HG02970 (cell line): ENCODE data around the gene PHYH.
"Not testable (repeated sequence)": the region's sequence is repeated elsewhere in the genome, so short reads cannot be mapped to it uniquely, and the experiment has no call there.

Source experiments
- ATAC-seq: cut with Tn5 transposase; IDR thresholded peaks from one replicate; pipeline ENCODE4 v1.9.1; 2021; ENCODE audit warnings: mild to moderate bottlenecking, moderate library complexity, moderate number of reproducible peaks; ENCODE audit not compliant: unreplicated experiment, low FRiP score

Gene PHYH

DNA sequence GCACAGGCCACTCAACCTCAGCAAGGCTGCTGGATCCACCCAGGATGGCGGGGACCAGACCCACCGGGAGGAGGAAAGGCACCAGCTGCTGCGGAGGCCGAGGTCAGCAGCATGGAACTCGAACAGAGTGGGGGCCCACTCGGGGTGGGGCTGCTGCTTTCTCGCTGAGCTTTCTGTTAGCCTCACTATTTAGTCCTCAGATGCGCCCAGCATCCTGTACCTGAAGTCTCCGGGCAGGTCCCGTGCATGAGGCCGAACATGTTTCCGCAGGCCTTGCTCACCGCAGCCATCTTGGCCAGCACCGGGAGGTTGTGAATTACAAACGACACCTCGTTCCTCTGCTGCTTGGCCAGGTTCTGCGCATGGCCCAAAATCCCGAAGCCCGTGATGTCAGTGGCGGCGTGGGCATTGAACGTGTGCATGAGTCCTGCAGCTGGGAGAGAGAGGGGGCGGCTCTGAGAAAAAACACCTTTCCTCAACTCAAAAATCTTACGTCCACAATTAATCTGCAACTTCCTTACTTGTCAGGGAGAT lies 22.8 kb upstream of the PHYH start:
- no peak for ATAC-seq

GRCh38 chr10:13321576-13321975 lies 21.7 kb upstream of the PHYH start:
- ATAC-seq = no peak

DNA sequence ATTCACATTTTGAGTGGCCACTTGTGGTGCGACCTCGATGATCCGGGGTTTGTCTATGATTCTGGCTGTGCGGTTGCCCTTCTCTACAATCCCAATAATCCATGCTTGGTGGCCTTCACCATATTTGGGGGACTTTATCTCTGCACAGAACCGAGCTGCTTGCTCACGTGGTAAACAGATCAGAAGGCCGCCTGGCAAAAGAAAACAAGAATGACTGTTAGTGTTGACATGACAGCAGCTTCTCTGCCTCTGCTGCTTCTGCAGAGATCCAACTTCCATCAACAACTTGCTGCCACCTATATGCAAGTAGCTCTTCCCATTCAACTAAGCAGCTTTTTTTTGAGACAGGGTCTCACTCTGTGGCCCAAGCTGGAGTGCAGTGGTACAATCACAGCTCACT lies 19.3 kb upstream of the PHYH start:
- ATAC-seq = no peak

DNA sequence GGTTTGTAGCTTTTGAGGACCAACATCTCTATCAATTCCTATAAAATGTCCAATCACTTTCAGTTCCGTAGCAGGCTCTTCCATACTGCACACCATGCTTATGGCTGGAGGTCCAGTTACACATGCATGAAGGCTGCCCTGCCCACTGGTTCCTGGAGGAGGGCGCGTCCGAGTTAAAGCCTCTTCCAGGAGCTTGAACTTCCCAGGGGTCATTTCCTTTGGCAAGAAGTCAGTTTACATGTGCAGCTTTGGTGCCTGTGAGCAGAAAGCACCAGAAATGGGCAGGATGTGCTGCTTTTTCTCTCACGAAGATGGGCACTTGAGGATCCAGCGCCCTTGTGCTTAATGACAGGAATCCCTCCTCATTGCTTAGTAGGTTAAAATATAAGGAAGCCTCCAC lies 17.6 kb upstream of the PHYH start:
- no peak for ATAC-seq

DNA sequence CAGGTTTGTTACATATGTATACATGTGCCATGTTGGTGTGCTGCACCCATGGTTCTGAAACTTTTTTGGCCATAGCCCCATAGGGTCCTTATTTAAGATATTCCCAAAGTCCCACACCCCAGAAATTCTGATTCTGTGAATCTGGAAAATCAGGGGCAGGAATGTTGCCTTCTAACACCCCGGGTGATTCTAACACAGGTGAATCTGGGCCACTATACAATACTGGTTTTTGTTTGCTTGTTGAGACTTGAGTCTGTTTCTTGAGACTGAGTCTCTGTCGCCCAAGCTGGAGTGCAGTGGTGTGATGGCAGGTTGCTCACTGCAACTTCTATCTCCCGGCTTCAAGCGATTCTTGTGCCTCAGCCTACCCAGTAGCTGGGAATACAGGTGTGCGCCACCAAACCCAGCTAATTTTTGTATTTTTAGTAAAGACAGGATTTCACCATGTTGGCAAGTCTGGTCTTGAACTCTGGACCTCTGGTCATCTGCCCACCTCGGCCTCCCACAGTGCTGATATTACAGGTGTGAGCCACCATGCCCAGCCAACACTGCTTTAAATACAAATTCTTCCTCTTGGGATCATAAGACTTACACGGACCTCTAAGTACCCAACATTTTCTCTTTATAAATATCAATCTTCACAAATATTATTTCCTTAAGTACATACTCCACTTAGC lies 16.9 kb upstream of the PHYH start:
- ATAC-seq = no peak

DNA sequence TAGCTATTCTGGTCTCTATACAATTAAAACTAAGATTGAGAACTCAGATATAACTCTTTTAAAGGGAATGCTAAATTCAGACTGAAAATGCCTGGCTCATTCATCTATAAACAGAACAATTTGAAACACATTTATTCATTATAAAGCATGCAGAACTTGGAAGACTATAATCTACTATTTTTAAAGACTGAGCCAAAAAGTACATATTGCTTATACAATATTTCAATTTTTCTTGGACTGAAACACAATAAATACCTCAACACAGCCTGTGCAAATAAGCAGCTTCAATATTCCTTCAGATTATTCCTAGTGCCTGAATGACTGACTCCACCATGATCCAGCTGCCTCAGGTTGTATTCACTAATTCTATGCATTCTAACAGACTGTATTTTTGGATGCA lies 15.5 kb upstream of the PHYH start:
- ATAC-seq = no peak

- no peak for ATAC-seq
These were observed 11.3 kb upstream of the PHYH start for GRCh38 chr10:13311177-13311575.

GRCh38 chr10:13310518-13311176 lies 10.8 kb upstream of the PHYH start:
- ATAC-seq = no peak

DNA sequence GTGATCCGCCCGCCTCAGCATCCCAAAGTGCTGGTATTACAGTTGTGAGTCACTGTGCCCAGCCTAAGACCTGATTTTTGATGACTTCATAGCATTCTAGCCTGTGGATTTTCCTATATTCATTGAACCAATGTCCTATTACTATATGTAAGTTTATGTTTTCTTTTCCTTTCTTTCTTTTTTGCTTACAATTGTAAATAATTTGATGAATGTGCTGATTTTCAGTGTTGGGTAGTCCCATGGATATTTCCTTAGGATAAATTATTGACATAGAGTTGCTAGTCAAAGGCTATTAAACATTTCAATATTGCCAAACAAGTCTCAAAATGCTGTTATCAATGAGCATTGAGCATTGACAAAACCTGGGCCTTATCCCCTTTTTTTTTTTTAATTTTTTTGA lies 9.9 kb upstream of the PHYH start:
- ATAC-seq = no peak

GRCh38 chr10:13308096-13308495 lies 8.2 kb upstream of the PHYH start:
- ATAC-seq = no peak

GRCh38 chr10:13306103-13306502 lies 6.2 kb upstream of the PHYH start:
- no peak for ATAC-seq

- no peak for ATAC-seq
These were observed 3.1 kb upstream of the PHYH start for GRCh38 chr10:13302821-13303555.

- ATAC-seq = no peak
These were observed 972 bp downstream of the PHYH start for GRCh38 chr10:13298748-13299436.

DNA sequence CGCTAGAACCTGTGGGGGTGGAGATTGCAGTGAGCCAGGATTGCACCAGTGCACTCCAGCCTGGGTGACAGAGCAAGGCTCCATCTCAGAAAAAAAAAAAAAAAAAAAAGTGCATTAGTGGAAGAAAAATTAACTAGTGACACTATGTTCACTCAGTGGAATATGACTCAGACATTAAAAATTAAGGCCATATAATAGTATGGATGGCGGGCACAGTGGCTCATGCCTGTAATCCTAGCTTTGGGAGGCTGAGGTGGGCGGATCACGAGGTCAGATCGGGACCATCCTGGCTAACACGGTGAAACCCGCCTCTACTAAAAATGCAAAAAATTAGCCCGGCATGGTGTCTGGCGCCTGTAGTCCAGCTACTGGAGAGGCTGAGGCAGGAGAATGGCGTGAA lies 3.4 kb downstream of the PHYH start:
- no peak for ATAC-seq

DNA sequence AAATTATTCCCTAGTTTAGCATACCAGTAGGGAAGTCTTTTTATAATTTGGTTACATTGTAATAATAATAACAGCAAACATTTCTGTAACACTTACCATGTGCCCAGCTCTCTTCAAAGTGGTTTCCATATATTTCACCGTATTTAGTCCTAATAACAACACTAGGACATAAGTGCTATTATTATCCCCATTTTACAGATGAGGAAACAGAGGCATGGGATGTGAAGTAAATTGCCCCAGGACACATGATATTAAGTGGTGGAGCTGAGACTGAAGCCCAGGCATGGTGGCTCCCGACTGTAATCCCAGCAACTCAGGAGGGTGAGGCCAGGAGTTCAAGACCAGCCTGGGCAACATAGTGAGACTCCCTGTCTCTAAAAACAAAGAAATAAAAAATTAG lies 5.1 kb downstream of the PHYH start:
- ATAC-seq = no peak

DNA sequence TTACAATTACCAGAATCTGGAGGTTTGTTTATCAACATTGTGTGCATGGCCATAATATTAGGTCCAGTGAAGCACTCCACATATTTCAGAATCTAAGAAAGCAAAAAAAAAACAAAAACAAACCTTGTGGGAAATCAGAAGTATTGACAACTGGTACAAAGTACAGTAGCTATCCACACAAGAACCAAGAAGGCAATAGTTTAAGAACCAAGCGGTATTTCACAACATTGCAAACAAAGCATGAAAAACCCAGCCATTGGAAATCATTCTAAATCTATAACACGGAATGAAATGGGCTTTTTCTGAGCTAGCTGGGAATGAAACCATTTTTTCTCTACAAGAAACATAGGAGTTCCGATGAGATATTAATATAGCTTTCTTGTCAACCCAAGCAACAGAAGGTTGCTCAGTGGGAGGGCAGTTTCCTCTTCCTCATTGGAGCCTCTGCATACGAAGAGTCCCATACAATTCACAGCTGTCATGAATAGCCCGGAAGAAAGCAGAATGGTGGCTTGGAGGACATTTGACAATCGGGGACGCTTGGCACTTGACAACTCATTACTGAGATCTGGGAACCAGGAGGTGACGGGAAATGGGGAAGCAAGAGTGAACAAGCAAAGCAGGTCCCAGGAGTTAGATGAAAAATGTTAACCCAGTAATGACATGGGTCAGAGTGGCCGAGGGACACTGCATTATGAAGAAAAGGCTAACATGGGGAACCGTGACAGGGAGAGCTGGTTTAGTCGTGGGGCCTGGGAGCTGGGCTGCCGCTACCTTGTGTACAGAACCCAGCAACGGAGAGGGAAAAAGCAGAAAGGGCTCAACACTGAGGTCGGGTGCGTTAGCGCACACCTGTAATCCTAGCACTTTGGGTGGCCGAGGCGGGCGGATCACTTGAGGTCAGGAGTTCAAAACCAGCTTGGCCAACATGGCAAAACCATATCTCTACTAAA lies 7.8 kb downstream of the PHYH start:
- no peak for ATAC-seq

DNA sequence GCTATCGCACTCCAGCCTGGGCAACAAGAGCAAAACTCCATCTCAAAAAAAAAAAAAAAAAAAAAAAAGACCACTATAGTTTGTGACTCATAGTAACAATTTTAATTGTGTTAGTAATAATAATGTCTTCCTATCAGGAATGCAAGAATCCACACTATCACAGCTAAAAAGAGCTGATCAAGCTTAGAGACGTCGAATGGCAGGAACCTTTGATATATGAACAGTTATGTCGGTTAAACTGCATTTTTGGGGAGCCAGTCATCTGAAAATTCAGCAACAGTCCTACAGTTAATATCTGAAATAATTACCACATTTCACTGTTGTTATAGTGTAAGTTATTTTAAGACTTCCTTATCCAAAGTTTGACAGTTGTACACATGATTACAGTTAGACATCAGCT lies 8.8 kb downstream of the PHYH start:
- ATAC-seq = no peak

DNA sequence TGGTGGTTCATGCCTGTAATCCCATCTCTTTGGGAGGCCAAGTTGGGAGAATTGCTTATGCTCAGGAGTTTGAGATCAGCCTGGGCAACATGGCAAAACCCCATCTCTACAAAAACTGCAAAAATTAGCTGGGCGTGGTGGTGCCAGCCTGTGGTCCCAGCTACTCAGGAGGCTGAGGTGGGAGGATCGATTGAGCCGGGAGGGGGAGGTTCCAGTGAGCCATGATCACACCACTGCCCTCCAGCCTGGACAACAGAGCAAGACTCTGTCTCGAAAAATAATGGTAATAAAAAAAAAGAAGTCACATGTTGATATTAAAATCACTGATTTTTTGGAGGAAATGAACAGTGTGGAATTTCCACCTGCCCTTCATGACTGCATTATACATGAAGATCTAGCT lies 15.8 kb downstream of the PHYH start:
- ATAC-seq = no peak

- ATAC-seq = not testable (repeated sequence)
These were observed 17.5 kb downstream of the PHYH start for GRCh38 chr10:13282348-13282747.
